ENCODE results near the gene EPG5.

EPG5 gene

DNA sequence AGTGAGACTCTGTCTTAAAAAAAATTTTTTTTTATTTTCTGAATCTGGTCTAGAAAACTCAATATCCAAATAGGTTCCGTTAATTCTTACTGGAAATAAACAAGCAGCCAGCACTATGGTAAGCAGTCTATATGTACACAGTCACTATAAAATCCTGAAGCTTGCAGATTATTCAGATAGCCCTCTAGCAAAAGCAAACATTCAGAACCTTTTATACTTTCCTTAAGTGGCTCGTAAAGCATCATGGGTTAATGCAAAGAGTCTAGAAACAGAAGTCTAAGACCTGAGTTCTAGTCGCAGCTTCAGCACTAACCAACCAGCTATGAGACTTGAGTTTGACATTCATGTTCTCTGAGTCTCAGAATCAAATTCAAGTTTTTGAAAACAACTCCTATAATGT lies 89.7 kb downstream of the EPG5 start:
- Histone ChIP-seq H3K36me3 (ENCODE audit: control insufficient read depth, insufficient read depth, low read length) (no peaks in the 10 kb centered on the region), H3K27me3 (ENCODE audit: control insufficient read depth, insufficient read depth, low read length) (no peaks in the 10 kb centered on the region), H3K9ac (ENCODE audit: low read depth, low read length) (no peak overlapping the region), H3K9me3 (ENCODE audit: control insufficient read depth, insufficient read depth, low read length) (no peaks in the 10 kb centered on the region), H3K4me1 (ENCODE audit: control insufficient read depth, insufficient read depth, low read length) (no peaks in the 10 kb centered on the region), H3K4me3 (ENCODE audit: low read depth, low read length) (no peak overlapping the region)

DNA sequence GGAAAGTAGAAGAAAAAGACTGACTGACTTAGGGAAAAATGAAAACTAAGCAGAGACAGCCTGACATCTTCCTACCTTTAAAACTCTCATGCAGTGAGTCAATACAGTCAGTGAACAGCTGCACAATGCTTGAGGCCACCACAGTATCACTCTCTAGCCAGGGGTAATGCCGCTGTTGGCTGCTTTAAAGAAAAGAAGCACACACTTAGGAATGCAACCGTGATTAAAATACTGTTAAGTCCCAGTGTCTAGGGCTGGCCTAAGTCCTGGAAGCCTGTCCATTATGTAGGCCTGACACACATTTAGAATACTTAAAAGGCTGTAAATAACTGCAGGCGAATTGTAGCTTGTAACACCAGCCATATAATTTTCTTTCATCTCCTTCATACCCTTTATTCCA lies 91.0 kb downstream of the EPG5 start:
- no peak overlapping the region for H3K9ac ChIP-seq (ENCODE audit: low read depth, low read length)
- no peak overlapping the region for H3K4me3 ChIP-seq (ENCODE audit: low read depth, low read length)
- H3K4me1 ChIP-seq (ENCODE audit: control insufficient read depth, insufficient read depth, low read length), result no peaks in the 10 kb centered on the region
- no peaks in the 10 kb centered on the region for H3K36me3 ChIP-seq (ENCODE audit: control insufficient read depth, insufficient read depth, low read length)
- no peaks in the 10 kb centered on the region for H3K9me3 ChIP-seq (ENCODE audit: control insufficient read depth, insufficient read depth, low read length)
- H3K27me3 ChIP-seq (ENCODE audit: control insufficient read depth, insufficient read depth, low read length), result no peaks in the 10 kb centered on the region

DNA sequence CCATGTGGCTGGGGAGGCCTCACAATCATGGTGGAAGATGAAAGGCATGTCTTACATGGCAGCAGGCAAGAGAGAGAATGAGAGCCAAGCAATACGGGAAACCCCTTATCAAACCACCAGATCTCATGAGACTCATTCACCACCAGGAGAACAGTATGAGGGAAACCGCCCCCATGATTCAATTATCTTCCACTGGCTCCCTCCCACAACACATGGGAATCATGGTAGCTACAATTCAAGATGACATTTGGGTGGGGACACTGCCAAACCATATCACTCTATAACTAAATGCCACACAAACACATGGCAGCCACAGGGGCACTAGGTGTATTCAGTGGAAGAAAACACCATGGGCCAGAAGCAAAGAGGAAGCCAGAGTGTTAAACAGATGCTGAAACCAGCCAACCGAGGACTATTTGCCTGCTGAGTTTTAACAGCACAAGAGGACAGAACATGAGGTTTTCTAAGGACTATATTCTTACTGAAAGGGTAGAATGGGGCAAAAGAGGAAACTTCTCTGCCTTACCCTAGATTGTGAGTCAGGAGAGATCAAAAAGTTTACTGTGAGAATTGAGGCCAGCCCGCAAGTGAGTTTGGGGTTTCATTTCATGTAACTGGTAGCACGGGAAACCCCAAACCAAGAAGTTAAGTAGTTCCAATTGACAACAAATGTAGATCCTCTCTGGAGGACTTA lies 92.5 kb downstream of the EPG5 start:
- Histone ChIP-seq H3K27me3 (ENCODE audit: control insufficient read depth, insufficient read depth, low read length) (no peaks in the 10 kb centered on the region), H3K36me3 (ENCODE audit: control insufficient read depth, insufficient read depth, low read length) (peaks cover 3% of the 10 kb centered on the region), H3K4me1 (ENCODE audit: control insufficient read depth, insufficient read depth, low read length) (no peaks in the 10 kb centered on the region), H3K9me3 (ENCODE audit: control insufficient read depth, insufficient read depth, low read length) (no peaks in the 10 kb centered on the region), H3K9ac (ENCODE audit: low read depth, low read length) (no peak overlapping the region), H3K4me3 (ENCODE audit: low read depth, low read length) (no peak overlapping the region)

DNA sequence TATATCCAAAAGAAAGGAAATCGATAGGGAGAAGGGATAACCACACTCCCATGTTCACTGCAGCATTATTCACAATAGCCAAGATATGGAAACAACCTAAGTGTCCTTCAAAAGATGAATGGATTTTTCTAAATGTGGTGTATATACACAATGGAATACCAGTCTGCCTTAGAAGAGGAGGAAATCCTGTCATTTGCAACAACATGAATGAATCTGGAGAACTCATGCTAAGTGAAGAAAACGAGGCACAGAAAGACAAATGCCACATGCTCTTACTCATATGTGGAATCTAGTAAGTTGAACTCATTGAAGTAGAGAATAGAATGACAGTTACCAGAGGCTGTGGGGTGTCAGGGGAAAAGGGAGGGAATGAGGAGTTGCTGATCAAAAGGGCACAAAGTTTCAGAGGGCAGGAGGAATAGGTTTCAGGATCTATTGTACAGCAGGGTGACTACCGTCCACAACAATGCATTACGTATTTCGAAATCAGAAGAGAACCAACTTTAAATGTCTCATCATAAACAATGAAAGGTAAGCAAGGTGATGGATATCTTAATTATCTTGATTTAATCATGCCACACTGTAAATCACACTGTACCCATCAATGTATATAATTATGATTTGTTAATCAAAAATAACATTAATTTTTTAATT lies 95.6 kb downstream of the EPG5 start:
- H3K36me3 ChIP-seq (ENCODE audit: control insufficient read depth, insufficient read depth, low read length), result peaks cover 3% of the 10 kb centered on the region
- H3K9ac ChIP-seq (ENCODE audit: low read depth, low read length), result no peak overlapping the region
- H3K27me3 ChIP-seq (ENCODE audit: control insufficient read depth, insufficient read depth, low read length), result no peaks in the 10 kb centered on the region
- H3K4me1 ChIP-seq (ENCODE audit: control insufficient read depth, insufficient read depth, low read length), result no peaks in the 10 kb centered on the region
- H3K4me3 ChIP-seq (ENCODE audit: low read depth, low read length), result no peak overlapping the region
- no peaks in the 10 kb centered on the region for H3K9me3 ChIP-seq (ENCODE audit: control insufficient read depth, insufficient read depth, low read length)

DNA sequence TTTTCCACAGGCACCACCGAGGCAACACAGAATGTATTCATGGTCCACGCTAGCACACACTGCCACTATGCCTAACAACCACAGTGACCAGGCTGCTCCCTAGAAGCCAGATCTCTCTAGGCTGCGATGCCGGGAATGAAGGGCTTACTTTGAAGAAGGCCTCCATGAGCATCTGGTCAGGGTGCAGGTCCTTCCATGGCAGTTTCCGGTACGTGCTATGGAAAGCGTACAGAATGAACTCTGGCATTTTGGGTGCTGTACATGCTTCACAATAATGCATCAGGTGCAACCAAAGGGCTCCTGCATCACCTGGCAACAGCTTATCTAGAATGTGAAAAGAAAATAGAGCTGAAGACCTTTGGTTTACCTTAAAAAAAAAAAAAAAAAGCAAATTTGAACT lies 96.7 kb downstream of the EPG5 start:
- no peak overlapping the region for H3K9ac ChIP-seq (ENCODE audit: low read depth, low read length)
- H3K36me3 ChIP-seq (ENCODE audit: control insufficient read depth, insufficient read depth, low read length), result peaks cover 3% of the 10 kb centered on the region
- H3K9me3 ChIP-seq (ENCODE audit: control insufficient read depth, insufficient read depth, low read length), result no peaks in the 10 kb centered on the region
- H3K4me3 ChIP-seq (ENCODE audit: low read depth, low read length), result no peak overlapping the region
- H3K4me1 ChIP-seq (ENCODE audit: control insufficient read depth, insufficient read depth, low read length), result no peaks in the 10 kb centered on the region
- H3K27me3 ChIP-seq (ENCODE audit: control insufficient read depth, insufficient read depth, low read length), result no peaks in the 10 kb centered on the region

DNA sequence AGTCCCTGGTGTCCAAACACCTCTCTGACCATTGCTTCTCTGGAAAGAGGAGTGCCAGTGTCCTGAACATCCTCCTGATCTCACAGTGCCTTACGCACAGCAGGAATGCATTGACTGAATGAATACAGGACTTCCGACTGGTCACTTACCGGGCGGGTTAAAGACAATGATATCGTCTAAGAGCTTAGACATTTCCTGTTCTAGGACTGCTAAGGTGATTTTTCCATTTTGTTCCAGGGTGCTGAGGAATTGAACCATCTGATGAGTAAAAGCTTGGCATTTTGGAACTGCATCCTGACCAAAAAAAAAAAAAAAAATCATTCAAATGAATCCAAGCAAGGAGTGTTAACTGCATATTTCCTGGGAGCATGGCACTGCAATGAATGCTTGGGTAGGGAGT lies 101.7 kb downstream of the EPG5 start:
- H3K4me3 ChIP-seq (ENCODE audit: low read depth, low read length), result no peak overlapping the region
- H3K4me1 ChIP-seq (ENCODE audit: control insufficient read depth, insufficient read depth, low read length), result no peaks in the 10 kb centered on the region
- H3K9me3 ChIP-seq (ENCODE audit: control insufficient read depth, insufficient read depth, low read length), result no peaks in the 10 kb centered on the region
- no peaks in the 10 kb centered on the region for H3K27me3 ChIP-seq (ENCODE audit: control insufficient read depth, insufficient read depth, low read length)
- H3K36me3 ChIP-seq (ENCODE audit: control insufficient read depth, insufficient read depth, low read length), result peaks cover 2% of the 10 kb centered on the region
- H3K9ac ChIP-seq (ENCODE audit: low read depth, low read length), result no peak overlapping the region

DNA sequence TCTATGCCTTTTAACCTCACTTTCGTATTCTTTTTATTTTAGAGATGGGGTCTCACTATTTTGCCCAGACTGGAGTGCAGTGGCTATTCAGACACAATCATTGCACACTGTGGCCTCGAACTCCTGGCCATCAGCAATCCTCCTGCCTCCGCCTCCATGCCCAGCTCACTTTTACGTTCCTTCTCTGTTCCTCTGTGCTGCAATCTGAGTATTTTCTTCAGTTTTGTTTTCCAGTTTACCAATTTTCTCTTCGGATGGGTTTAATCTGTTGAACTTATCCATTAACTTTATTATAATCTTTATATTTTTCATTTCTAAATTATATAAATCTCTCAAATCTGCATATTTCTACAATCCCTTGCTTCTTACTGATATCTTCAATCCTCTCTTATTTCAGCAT lies 103.0 kb downstream of the EPG5 start:
- Histone ChIP-seq H3K4me1 (ENCODE audit: control insufficient read depth, insufficient read depth, low read length) (no peaks in the 10 kb centered on the region), H3K9ac (ENCODE audit: low read depth, low read length) (no peak overlapping the region), H3K36me3 (ENCODE audit: control insufficient read depth, insufficient read depth, low read length) (no peaks in the 10 kb centered on the region), H3K9me3 (ENCODE audit: control insufficient read depth, insufficient read depth, low read length) (no peaks in the 10 kb centered on the region), H3K27me3 (ENCODE audit: control insufficient read depth, insufficient read depth, low read length) (no peaks in the 10 kb centered on the region), H3K4me3 (ENCODE audit: low read depth, low read length) (no peak overlapping the region)

DNA sequence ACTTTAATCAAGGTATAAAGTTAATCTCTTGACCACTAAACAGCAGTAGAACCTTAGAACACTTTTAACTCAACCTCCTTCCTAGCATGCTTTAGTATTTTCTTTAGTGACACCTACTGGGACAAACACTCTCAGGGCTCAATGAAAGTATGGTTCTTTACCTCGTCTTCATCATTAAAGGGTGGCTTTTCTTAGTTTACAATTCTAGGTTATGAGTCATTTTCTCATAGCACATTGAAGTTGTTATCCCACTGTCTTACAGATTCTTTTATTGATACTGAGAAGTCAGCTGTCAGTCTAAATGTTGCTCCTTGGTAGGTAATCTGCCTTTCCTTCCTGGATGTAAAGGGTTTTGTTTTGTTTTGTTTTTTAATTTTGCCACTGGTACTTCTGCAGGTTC lies 103.7 kb downstream of the EPG5 start:
- Histone ChIP-seq H3K4me1 (ENCODE audit: control insufficient read depth, insufficient read depth, low read length) (no peaks in the 10 kb centered on the region), H3K36me3 (ENCODE audit: control insufficient read depth, insufficient read depth, low read length) (no peaks in the 10 kb centered on the region), H3K9me3 (ENCODE audit: control insufficient read depth, insufficient read depth, low read length) (no peaks in the 10 kb centered on the region), H3K4me3 (ENCODE audit: low read depth, low read length) (no peak overlapping the region), H3K27me3 (ENCODE audit: control insufficient read depth, insufficient read depth, low read length) (no peaks in the 10 kb centered on the region), H3K9ac (ENCODE audit: low read depth, low read length) (no peak overlapping the region)

DNA sequence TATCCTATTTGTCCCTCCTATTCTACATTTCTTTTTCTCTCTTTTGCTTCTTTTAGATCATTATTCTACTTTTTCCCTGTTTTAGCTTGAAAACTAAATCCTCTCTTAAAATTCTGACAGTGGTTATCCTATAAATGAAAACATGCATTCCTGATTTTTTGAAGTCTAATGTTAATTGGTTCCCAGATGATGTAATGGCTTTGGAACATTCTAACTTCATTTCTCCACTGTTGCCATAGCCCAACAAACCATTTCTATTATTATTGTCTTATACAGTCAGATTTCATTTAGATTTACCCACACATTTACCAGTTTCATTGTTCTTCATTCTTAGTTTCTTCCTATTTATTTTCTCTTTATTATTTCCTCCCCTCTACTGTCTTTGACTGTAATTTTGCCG lies 105.2 kb downstream of the EPG5 start:
- no peak overlapping the region for H3K4me3 ChIP-seq (ENCODE audit: low read depth, low read length)
- H3K36me3 ChIP-seq (ENCODE audit: control insufficient read depth, insufficient read depth, low read length), result no peaks in the 10 kb centered on the region
- no peaks in the 10 kb centered on the region for H3K4me1 ChIP-seq (ENCODE audit: control insufficient read depth, insufficient read depth, low read length)
- no peak overlapping the region for H3K9ac ChIP-seq (ENCODE audit: low read depth, low read length)
- no peaks in the 10 kb centered on the region for H3K9me3 ChIP-seq (ENCODE audit: control insufficient read depth, insufficient read depth, low read length)
- no peaks in the 10 kb centered on the region for H3K27me3 ChIP-seq (ENCODE audit: control insufficient read depth, insufficient read depth, low read length)

DNA sequence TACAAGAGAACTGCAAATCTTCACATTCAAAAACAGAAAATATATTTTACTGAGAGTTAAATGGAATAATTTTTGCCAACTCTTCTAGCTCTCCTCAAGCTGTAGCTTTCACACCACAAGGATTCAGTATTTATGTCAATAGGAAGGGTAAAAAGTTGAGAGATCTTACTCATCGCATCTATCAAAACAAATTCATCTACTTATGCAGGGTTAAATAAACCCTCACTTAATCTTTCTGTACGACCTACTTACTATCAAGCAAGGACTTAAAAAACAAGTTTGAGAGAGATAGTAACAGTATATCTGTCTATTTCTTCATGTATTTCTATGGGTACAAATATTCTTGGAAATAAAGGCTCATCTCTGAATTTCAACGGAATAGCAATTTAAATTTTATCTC lies 106.2 kb downstream of the EPG5 start:
- H3K27me3 ChIP-seq (ENCODE audit: control insufficient read depth, insufficient read depth, low read length), result no peaks in the 10 kb centered on the region
- no peaks in the 10 kb centered on the region for H3K9me3 ChIP-seq (ENCODE audit: control insufficient read depth, insufficient read depth, low read length)
- no peak overlapping the region for H3K4me3 ChIP-seq (ENCODE audit: low read depth, low read length)
- H3K4me1 ChIP-seq (ENCODE audit: control insufficient read depth, insufficient read depth, low read length), result no peaks in the 10 kb centered on the region
- no peaks in the 10 kb centered on the region for H3K36me3 ChIP-seq (ENCODE audit: control insufficient read depth, insufficient read depth, low read length)
- no peak overlapping the region for H3K9ac ChIP-seq (ENCODE audit: low read depth, low read length)

DNA sequence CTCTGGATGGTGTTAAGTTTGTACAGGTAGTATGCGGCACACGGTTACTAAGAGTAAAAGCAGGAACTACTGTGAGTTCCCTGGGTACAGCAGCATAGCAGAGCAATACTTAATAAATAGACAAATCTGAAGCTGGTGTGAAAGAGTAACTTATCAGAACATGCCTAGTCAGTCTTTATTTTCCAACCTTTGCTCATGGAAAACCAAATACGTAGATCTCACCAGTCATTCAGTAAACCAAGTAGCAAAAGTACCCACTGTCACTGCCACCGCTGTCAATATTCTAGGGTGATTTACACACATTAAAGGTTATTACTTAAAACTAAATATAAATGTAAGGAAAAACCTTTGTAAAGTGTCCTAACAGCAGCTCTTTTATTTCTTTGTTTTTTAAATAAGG lies 106.6 kb downstream of the EPG5 start:
- Histone ChIP-seq H3K36me3 (ENCODE audit: control insufficient read depth, insufficient read depth, low read length) (no peaks in the 10 kb centered on the region), H3K27me3 (ENCODE audit: control insufficient read depth, insufficient read depth, low read length) (no peaks in the 10 kb centered on the region), H3K9me3 (ENCODE audit: control insufficient read depth, insufficient read depth, low read length) (no peaks in the 10 kb centered on the region), H3K9ac (ENCODE audit: low read depth, low read length) (no peak overlapping the region), H3K4me1 (ENCODE audit: control insufficient read depth, insufficient read depth, low read length) (no peaks in the 10 kb centered on the region), H3K4me3 (ENCODE audit: low read depth, low read length) (no peak overlapping the region)

DNA sequence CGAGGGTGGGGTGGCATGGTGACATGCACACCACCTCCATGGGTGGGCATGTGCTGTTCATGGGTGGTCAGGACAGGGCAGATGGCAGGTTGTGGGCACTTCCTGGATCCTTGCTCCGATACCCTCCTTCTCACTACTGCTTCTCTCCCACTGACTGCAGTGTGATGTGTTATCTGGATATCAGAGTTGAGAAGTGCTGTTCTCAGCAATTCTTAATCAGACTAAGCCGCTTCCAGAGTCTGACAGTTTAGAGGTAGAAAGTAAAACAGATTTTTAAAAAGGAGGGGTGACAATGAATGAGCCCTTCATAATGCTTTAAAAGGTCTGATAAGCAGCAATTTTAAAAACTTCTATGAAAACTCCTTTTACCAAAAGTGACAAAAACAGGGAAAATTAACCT lies 107.8 kb downstream of the EPG5 start:
- Histone ChIP-seq H3K36me3 (ENCODE audit: control insufficient read depth, insufficient read depth, low read length) (no peaks in the 10 kb centered on the region), H3K27me3 (ENCODE audit: control insufficient read depth, insufficient read depth, low read length) (no peaks in the 10 kb centered on the region), H3K9ac (ENCODE audit: low read depth, low read length) (no peak overlapping the region), H3K4me3 (ENCODE audit: low read depth, low read length) (no peak overlapping the region), H3K4me1 (ENCODE audit: control insufficient read depth, insufficient read depth, low read length) (no peaks in the 10 kb centered on the region), H3K9me3 (ENCODE audit: control insufficient read depth, insufficient read depth, low read length) (no peaks in the 10 kb centered on the region)
